HepG2 (cell line): Measurements from ENCODE around the gene C1RL. TPM values are rescaled to one million over a fixed set of nuclear protein-coding genes. Genes with fewer than 3 reads are reported as not detected.

Experiments
- ATAC-seq: fragments of 200-7000 bp; cut with Tn5 transposase; 3 replicates; pipeline ENCODE4 v1.9.1; 2020; ENCODE audit warnings: mild to moderate bottlenecking, moderate library complexity
- BruUV-seq: library from RNA; stranded (reverse); fragments of 400-500 nt; replicated peaks from 2 replicates; lab custom pipeline; 2021; lab: Mats Ljungman, UMichigan
- CTCF ChIA-PET: fragments of 300-600 bp; formaldehyde crosslinking; extraction: SDS; loops from one replicate; lab custom pipeline; 2021; ENCODE audit warnings: low total read pairs, inconsistent platforms, low intra/inter-chr PET ratio; lab: Yijun Ruan, JAX
- POLR2A ChIA-PET: fragments of 350-600 bp; sonication (Branson Sonifier 250); formaldehyde crosslinking; loops from one replicate; lab custom pipeline; 2020; ENCODE audit warnings: antibody characterized with exemption, inconsistent platforms; lab: Yijun Ruan, JAX
- DNase-seq: peaks from one replicate; pipeline ENCODE4 v3.0.0-alpha.2; 2015; ENCODE audit warnings: low spot score
- FAIRE-seq: peaks from 3 replicates; lab custom pipeline; 2011; peaks lifted over from hg19 to GRCh38; lab: Jason Lieb, UNC
- H2AFZ ChIP-seq: one replicate; pipeline ENCODE4 v1.6.1; 2011; ENCODE audit warnings: low read length, inconsistent platforms
- H3K27ac ChIP-seq: fragments of 300-600 bp; 3 replicates; pipeline ENCODE4 v1.8.0; 2011; ENCODE audit warnings: mixed run types, mild to moderate bottlenecking, mixed read lengths, low read length, inconsistent platforms; ENCODE audit not compliant: insufficient read depth; ENCODE audit errors: extremely low read length
- H3K27me3 ChIP-seq, 2 experiments: fragments of 200-600 bp in 1 of 2; 2 replicates in 1 of 2; 3 replicates in 1 of 2; pipeline versions ENCODE4 v1.6.0 to v1.8.0; 2011; ENCODE audit warnings: low read length in 2 of 2, mild to moderate bottlenecking in 2 of 2, moderate library complexity in 2 of 2, inconsistent platforms in 1 of 2; ENCODE audit not compliant: insufficient read depth in 2 of 2, control insufficient read depth in 1 of 2
- H3K36me3 ChIP-seq, 2 experiments: fragments of 200-600 bp in 1 of 2; replicated peaks in 1 of 2; 2 replicates in 1 of 2; 3 replicates in 1 of 2; pipeline versions ENCODE4 v1.5.1 to v1.8.0; 2011; ENCODE audit warnings: low read length in 2 of 2, inconsistent platforms in 1 of 2; ENCODE audit not compliant: insufficient read depth in 2 of 2, control insufficient read depth in 1 of 2
- H3K4me1 ChIP-seq: 2 replicates; pipeline ENCODE4 v1.5.1; 2012; ENCODE audit warnings: low read length, inconsistent platforms; ENCODE audit not compliant: insufficient read depth
- H3K4me2 ChIP-seq: 2 replicates; pipeline ENCODE4 v1.6.0; 2011; ENCODE audit warnings: low read depth, low read length, inconsistent platforms
- H3K4me3 ChIP-seq, 3 experiments: fragments of 200-600 bp in 1 of 3; sonication (generic), shearing (Covaris generic) in 1 of 3; replicated peaks in 1 of 3; 2 replicates each; pipeline ENCODE4 v1.5.1; 2011 to 2016; ENCODE audit warnings: low read length in 3 of 3, inconsistent platforms in 2 of 3, low read depth in 2 of 3, mild to moderate bottlenecking in 2 of 3, control low read depth in 1 of 3, mixed read lengths in 1 of 3; ENCODE audit not compliant: insufficient read depth in 1 of 3
- H3K79me2 ChIP-seq: one replicate; pipeline ENCODE4 v1.6.1; 2011; ENCODE audit warnings: low read length, inconsistent platforms; ENCODE audit not compliant: insufficient read depth
- H3K9ac ChIP-seq: 2 replicates; pipeline ENCODE4 v1.6.0; 2011; ENCODE audit warnings: mild to moderate bottlenecking, low read depth, low read length, inconsistent platforms; ENCODE audit not compliant: insufficient read depth
- H3K9me3 ChIP-seq: 2 replicates; pipeline ENCODE4 v1.5.1; 2012; ENCODE audit warnings: mild to moderate bottlenecking, low read length
- H4K20me1 ChIP-seq: 2 replicates; pipeline ENCODE4 v1.6.0; 2011; ENCODE audit warnings: inconsistent platforms, mild to moderate bottlenecking, low read length, moderate library complexity; ENCODE audit not compliant: insufficient read depth
- ATAD3A ChIP-seq: sonication (generic); formaldehyde crosslinking; IDR thresholded peaks from 2 replicates; pipeline ENCODE4 v1.4.0; 2020; ENCODE audit warnings: missing genetic modification reagents
- CEBPB ChIP-seq: IDR thresholded peaks from 2 replicates; pipeline ENCODE4 v1.6.1; 2011; ENCODE audit warnings: low read depth, low read length, improper control_type of control experiment, borderline replicate concordance
- FOXK2 ChIP-seq: fragments of 450-650 bp; IDR thresholded peaks from 2 replicates; pipeline ENCODE4 v1.6.1; 2016
- KDM4B ChIP-seq: sonication (generic); formaldehyde crosslinking; IDR thresholded peaks from 2 replicates; pipeline ENCODE4 v1.4.0; 2020; ENCODE audit warnings: missing genetic modification reagents
- MAFF ChIP-seq: IDR thresholded peaks from 2 replicates; pipeline ENCODE4 v1.6.1; 2011; ENCODE audit warnings: low read depth, low read length, improper control_type of control experiment
- MAFG ChIP-seq: sonication (generic); formaldehyde crosslinking; IDR thresholded peaks from 2 replicates; pipeline ENCODE4 v1.5.1; 2020; ENCODE audit warnings: mild to moderate bottlenecking, missing genetic modification reagents
- MAFK ChIP-seq, 2 experiments: IDR thresholded peaks in 1 of 2; conservative IDR thresholded peaks in 1 of 2; 2 replicates each; pipeline ENCODE4 v1.6.1; 2011; ENCODE audit warnings: improper control_type of control experiment in 2 of 2, low read length in 2 of 2
- NFATC3 ChIP-seq: sonication (generic); formaldehyde crosslinking; IDR thresholded peaks from 2 replicates; pipeline ENCODE4 v1.5.1; 2020; ENCODE audit warnings: mild to moderate bottlenecking, missing genetic modification reagents
- PAX8 ChIP-seq: sonication (generic); formaldehyde crosslinking; IDR thresholded peaks from 2 replicates; pipeline ENCODE4 v1.8.0; 2022; ENCODE audit warnings: mild to moderate bottlenecking, missing genetic modification reagents, borderline replicate concordance
- RARG ChIP-seq: sonication (generic); formaldehyde crosslinking; IDR thresholded peaks from 2 replicates; pipeline ENCODE4 v1.4.0; 2020; ENCODE audit warnings: low read depth, mild to moderate bottlenecking, missing genetic modification reagents
- SP2 ChIP-seq: sonication (generic); formaldehyde crosslinking; IDR thresholded peaks from 2 replicates; pipeline ENCODE4 v1.5.1; 2020; ENCODE audit warnings: mild to moderate bottlenecking, missing genetic modification reagents
- ZBTB21 ChIP-seq: sonication (generic); formaldehyde crosslinking; IDR thresholded peaks from 2 replicates; pipeline ENCODE4 v1.4.0; 2020; ENCODE audit warnings: missing genetic modification reagents
- ZKSCAN5 ChIP-seq: sonication (generic); formaldehyde crosslinking; IDR thresholded peaks from 2 replicates; pipeline ENCODE4 v1.5.1; 2020; ENCODE audit warnings: mild to moderate bottlenecking, missing genetic modification reagents
- ZNF253 ChIP-seq: sonication (generic); formaldehyde crosslinking; IDR thresholded peaks from 2 replicates; pipeline ENCODE4 v1.8.0; 2022; ENCODE audit warnings: mild to moderate bottlenecking, missing genetic modification reagents, borderline replicate concordance
- ZNF350 ChIP-seq: sonication (generic); formaldehyde crosslinking; IDR thresholded peaks from 2 replicates; pipeline ENCODE4 v1.4.0; 2020; ENCODE audit warnings: mild to moderate bottlenecking, low read depth, missing genetic modification reagents, borderline replicate concordance
- ZNF563 ChIP-seq: sonication (generic); formaldehyde crosslinking; IDR thresholded peaks from 2 replicates; pipeline ENCODE4 v1.8.0; 2022; ENCODE audit warnings: mild to moderate bottlenecking, moderate library complexity, missing genetic modification reagents
- WGBS: methylation state at CpG from one replicate; pipeline ENCODE4 v1.1.6; 2017; ENCODE audit warnings: low lambda C conversion rate; 5-methylcytosine and 5-hydroxymethylcytosine counted together
- in situ Hi-C: cut with HindIII; loops from 2 replicates; pipeline ENCODE4 v1.10.0; 2017; ENCODE audit warnings: low pct_unique_long_range_greater_than_20kb; ENCODE audit not compliant: extremely low pct_ligation_motif_present
- intact Hi-C: fragments of 100-400 bp; cut with micrococcal nuclease; formaldehyde crosslinking; loops from one replicate; pipeline ENCODE4 v1.10.0; 2022; ENCODE audit not compliant: unreplicated experiment
- polyA plus RNA-seq, 8 experiments: library from polyadenylated mRNA; depleted of rRNA in 3 of 8; stranded (reverse) in 7 of 8; unstranded in 1 of 8; fragments of >200 nt; fragmentation: Illumina TruSeq in 4 of 8; extraction: Trizol in 4 of 8; gene quantifications; 2 replicates each; pipeline versions ENCODE4 v1.2.1 to v1.2.3, GENCODE V29; 2011 to 2016; ENCODE audit warnings: low read depth in 4 of 8, missing spikeins in 1 of 8, mixed read lengths in 1 of 8; ENCODE audit not compliant: insufficient read depth in 1 of 8
- total RNA-seq, 5 experiments: library from RNA; depleted of rRNA; stranded (reverse); fragments of >200 nt; fragmentation: Illumina TruSeq; extraction: Trizol; gene quantifications; 2 replicates each; pipeline ENCODE4 v1.2.3, GENCODE V29; 2016; ENCODE audit warnings: low read depth in 1 of 5
- TF ChIP-seq, protein P1 (sequence below): sonication (generic); formaldehyde crosslinking; IDR thresholded peaks from 2 replicates; pipeline ENCODE4 v1.9.0; 2021; ENCODE audit warnings: missing genetic modification reagents, borderline replicate concordance

The C1RL gene
- total and polyA plus RNA-seq, 2 of the 13 experiments (the other 11 are each of a cell fraction or from before 2014, with no cell fraction given), result 28.9 to 53.1 TPM

DNA sequence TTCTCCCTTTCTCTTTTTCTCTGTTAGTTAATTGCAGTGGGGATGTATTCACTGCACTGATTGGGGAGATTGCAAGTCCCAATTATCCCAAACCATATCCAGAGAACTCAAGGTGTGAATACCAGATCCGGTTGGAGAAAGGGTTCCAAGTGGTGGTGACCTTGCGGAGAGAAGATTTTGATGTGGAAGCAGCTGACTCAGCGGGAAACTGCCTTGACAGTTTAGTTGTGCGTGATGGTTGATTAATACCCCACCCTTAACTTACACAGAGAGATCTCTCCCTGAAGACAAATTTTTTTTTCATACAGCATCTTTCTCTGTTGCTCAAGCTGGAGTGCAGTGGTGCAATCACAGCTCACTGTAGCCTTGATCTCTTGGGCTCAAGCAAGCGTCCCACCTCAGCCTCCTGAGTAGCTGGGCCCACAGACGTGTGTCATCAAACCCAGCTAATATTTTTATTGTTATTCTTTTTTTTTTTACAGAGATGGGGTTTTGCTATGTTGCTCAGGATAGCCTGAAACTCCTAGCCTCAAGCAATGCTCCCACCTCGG lies 43.9 kb downstream of the C1RL start:
- no peak overlapping the region for H3K4me2 ChIP-seq
- no peaks in the 10 kb centered on the region for H3K9me3 ChIP-seq
- POLR2A ChIA-PET, result no interaction called here
- H3K27ac ChIP-seq, result no peak overlapping the region
- H3K79me2 ChIP-seq, result no peaks in the 10 kb centered on the region
- no peak for ATAC-seq
- H2AFZ ChIP-seq, result no peak overlapping the region
- TF ChIP-seq CEBPB, result peak; percentile 41; the same call in 1 of the 2 replicates
- TF ChIP-seq MAFK (conservative IDR thresholded peaks at IDR 0.05 in 1 of 2, IDR thresholded peaks at IDR 0.05 in 1 of 2; ENCODE audit: low read length in 2 of 2), result peak; percentile 81 to 89
- TF ChIP-seq, protein P1, sequence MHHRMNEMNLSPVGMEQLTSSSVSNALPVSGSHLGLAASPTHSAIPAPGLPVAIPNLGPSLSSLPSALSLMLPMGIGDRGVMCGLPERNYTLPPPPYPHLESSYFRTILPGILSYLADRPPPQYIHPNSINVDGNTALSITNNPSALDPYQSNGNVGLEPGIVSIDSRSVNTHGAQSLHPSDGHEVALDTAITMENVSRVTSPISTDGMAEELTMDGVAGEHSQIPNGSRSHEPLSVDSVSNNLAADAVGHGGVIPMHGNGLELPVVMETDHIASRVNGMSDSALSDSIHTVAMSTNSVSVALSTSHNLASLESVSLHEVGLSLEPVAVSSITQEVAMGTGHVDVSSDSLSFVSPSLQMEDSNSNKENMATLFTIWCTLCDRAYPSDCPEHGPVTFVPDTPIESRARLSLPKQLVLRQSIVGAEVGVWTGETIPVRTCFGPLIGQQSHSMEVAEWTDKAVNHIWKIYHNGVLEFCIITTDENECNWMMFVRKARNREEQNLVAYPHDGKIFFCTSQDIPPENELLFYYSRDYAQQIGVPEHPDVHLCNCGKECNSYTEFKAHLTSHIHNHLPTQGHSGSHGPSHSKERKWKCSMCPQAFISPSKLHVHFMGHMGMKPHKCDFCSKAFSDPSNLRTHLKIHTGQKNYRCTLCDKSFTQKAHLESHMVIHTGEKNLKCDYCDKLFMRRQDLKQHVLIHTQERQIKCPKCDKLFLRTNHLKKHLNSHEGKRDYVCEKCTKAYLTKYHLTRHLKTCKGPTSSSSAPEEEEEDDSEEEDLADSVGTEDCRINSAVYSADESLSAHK (CRISPR knock-in tag), result no peak
- TF ChIP-seq MAFF, result peak; percentile 83
- no peak for FAIRE-seq
- in situ Hi-C loops, result loop anchor here (10.0 kb wide), 1 partner anchor 50 kb away; no protein-coding TSS in a partner anchor
- no peaks in the 10 kb centered on the region for H3K36me3 ChIP-seq
- H3K4me3 ChIP-seq, result no peak overlapping the region
- WGBS, result 79% methylated on average over 7 of the region's 7 CpGs
- no TSS peak for BruUV-seq
- H3K4me1 ChIP-seq, result peaks cover 24% of the 10 kb centered on the region
- no peak overlapping the region for H3K9ac ChIP-seq
- H4K20me1 ChIP-seq, result no peaks in the 10 kb centered on the region
- H3K27me3 ChIP-seq, result no peaks in the 10 kb centered on the region
- intact Hi-C loops, result no loop called here
- CTCF ChIA-PET, result no interaction called here
- DNase-seq, result no peak

- BruUV-seq, result no TSS peak
- no peak overlapping the region for H3K4me3 ChIP-seq
- intact Hi-C loops (no loop called here), in situ Hi-C loops (loop anchor here (10.0 kb wide), 1 partner anchor 50 kb away; no protein-coding TSS in a partner anchor)
- H2AFZ ChIP-seq, result no peak overlapping the region
- H3K9me3 ChIP-seq, result no peaks in the 10 kb centered on the region
- H3K36me3 ChIP-seq, result no peaks in the 10 kb centered on the region
- no peaks in the 10 kb centered on the region for H3K79me2 ChIP-seq
- H3K27ac ChIP-seq, result no peak overlapping the region
- no peak for ATAC-seq
- POLR2A ChIA-PET, result no interaction called here
- no peak overlapping the region for H3K9ac ChIP-seq
- 87% methylated on average over 3 of the region's 3 CpGs for WGBS
- peaks cover 30% of the 10 kb centered on the region for H3K4me1 ChIP-seq
- DNase-seq, result no peak
- no peaks in the 10 kb centered on the region for H4K20me1 ChIP-seq
- H3K27me3 ChIP-seq, result no peaks in the 10 kb centered on the region
- no peak overlapping the region for H3K4me2 ChIP-seq
- FAIRE-seq, result no peak
- CTCF ChIA-PET, result no interaction called here
- TF ChIP-seq NFATC3 (CRISPR knock-in tag) (no peak), MAFG (CRISPR knock-in tag) (no peak), ZKSCAN5 (CRISPR knock-in tag) (no peak), PAX8 (CRISPR knock-in tag) (no peak), KDM4B (CRISPR knock-in tag) (no peak), ATAD3A (no peak), ZNF350 (CRISPR knock-in tag) (no peak), ZBTB21 (CRISPR knock-in tag) (no peak), RARG (CRISPR knock-in tag) (no peak), FOXK2 (no peak), ZNF253 (no peak), ZNF563 (CRISPR knock-in tag) (no peak), SP2 (CRISPR knock-in tag) (no peak)
Observed at GRCh38 chr12:7064516-7064915, 44.5 kb downstream of the C1RL start.
